Uterus (tissue), 4 donors: ENCODE results near the gene DIAPH3. TPM values are rescaled to one million over a fixed set of nuclear protein-coding genes. Genes with fewer than 3 reads are reported as not detected.

Experiments used
- DNase-seq, 2 donors: peaks; one replicate each; pipeline ENCODE4 v3.0.0-alpha.2; 2019 to 2020
- H3K27ac ChIP-seq, 2 donors: fragments of 200-600 bp; sonication (generic); 1 replicate in 1 of 2; 2 replicates in 1 of 2; pipeline ENCODE4 v1.5.1; 2016 to 2018
- H3K27me3 ChIP-seq, 2 donors: fragments of 200-600 bp; sonication (generic); one replicate each; pipeline ENCODE4 v1.5.1; 2018 to 2019; ENCODE audit warnings: control low read depth in 1 of 2
- H3K36me3 ChIP-seq, 2 donors: fragments of 200-600 bp; sonication (generic); one replicate each; pipeline ENCODE4 v1.5.1; 2019; ENCODE audit warnings: control low read depth in 1 of 2
- H3K4me1 ChIP-seq, 2 donors: fragments of 200-600 bp; sonication (generic); one replicate each; pipeline ENCODE4 v1.5.1; 2018 to 2019; ENCODE audit warnings: control low read depth in 1 of 2
- H3K4me3 ChIP-seq, 2 donors: fragments of 200-600 bp; sonication (generic); 1 replicate in 1 of 2; 2 replicates in 1 of 2; pipeline ENCODE4 v1.5.1; 2018 to 2019; ENCODE audit warnings: mild to moderate bottlenecking in 1 of 2
- H3K9me3 ChIP-seq, 2 donors: fragments of 200-600 bp; sonication (generic); one replicate each; pipeline ENCODE4 v1.5.1; 2019; ENCODE audit warnings: control low read depth in 1 of 2
- CTCF ChIP-seq, 4 experiments: fragments of 200-600 bp in 2 of 4; fragments of 450-650 bp in 2 of 4; sonication (generic) in 2 of 4; IDR thresholded peaks; one replicate each; pipeline ENCODE4 v1.5.1; 2016 to 2019; ENCODE audit warnings: antibody characterized with exemption in 4 of 4, mild to moderate bottlenecking in 2 of 4, moderate library complexity in 1 of 4
- POLR2A ChIP-seq, 2 donors: fragments of 450-650 bp; IDR thresholded peaks; one replicate each; pipeline ENCODE4 v1.6.1; 2016; ENCODE audit warnings: antibody characterized with exemption in 2 of 2, mild to moderate bottlenecking in 1 of 2, moderate library complexity in 1 of 2
- intact Hi-C: fragments of 100-400 bp; cut with DNase I; formaldehyde crosslinking; loops from one replicate; pipeline ENCODE4 v1.15.1; 2023; ENCODE audit warnings: low total_unique reads
- total RNA-seq, 4 donors: library from RNA; depleted of rRNA in 3 of 4; stranded (reverse); fragments of >200 nt in 3 of 4; gene quantifications; one replicate each; pipeline versions ENCODE4 v1.1.0 to v1.2.4, GENCODE V29; 2014 to 2023
- donor health status: DM: yes; HTN: yes; CAD: no.

Gene DIAPH3
- total RNA-seq, 4 donors from 2014 or later = 11.4 TPM; not detected in 3

DNA sequence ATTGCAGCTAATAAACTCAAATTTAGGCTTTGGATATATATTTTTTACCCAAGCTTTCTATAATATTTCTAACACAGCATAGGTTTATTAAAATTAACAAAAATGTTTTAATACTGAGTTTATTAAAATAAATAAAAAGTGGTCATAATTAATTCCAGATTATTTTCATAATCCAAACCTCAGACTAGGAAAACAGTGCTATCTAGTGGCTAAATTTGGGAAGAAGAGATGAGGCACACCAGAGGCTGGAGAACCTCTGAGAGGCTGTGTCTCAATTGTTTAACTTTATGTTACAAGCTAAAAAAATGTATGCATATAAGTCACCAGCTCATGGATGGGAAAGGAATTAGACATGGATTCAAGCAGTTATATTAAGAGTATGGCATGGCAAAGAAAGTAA lies 392.5 kb downstream of the DIAPH3 start:
- H3K4me3 ChIP-seq = no peak overlapping the region
- no peak overlapping the region for H3K27ac ChIP-seq
- intact Hi-C loops = no loop called here
- no peaks in the 10 kb centered on the region for H3K36me3 ChIP-seq
- H3K27me3 ChIP-seq = no peaks in the 10 kb centered on the region
- DNase-seq = no peak
- H3K4me1 ChIP-seq = no peaks in the 10 kb centered on the region
- TF ChIP-seq POLR2A (IDR thresholded peaks at IDR 0.05) = no peak
- TF ChIP-seq CTCF (IDR thresholded peaks at IDR 0.05) = peak in 1 of 4 experiments; percentile 19
- H3K9me3 ChIP-seq = no peaks in the 10 kb centered on the region

DNA sequence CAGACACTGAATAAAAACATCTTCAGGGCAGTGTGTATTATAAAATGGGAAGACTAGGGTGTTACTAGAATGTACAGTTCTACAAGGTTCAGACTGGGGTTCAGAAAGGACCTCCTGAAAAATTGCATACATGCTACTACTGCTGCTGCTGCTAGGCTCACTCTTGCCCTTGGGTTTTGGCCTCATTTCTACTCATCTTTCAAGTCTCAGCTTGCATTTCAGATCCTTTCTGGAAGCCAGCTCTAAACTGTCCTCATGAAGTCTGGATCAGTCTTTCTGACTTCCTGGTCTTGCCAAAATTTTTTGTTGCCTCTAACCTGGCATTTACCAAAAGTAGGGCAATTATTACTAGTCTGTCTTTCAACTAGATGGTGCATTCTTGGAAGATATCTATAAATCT lies 393.3 kb downstream of the DIAPH3 start:
- Histone ChIP-seq H3K27ac (no peak overlapping the region), H3K4me3 (no peak overlapping the region), H3K9me3 (no peaks in the 10 kb centered on the region), H3K36me3 (no peaks in the 10 kb centered on the region), H3K27me3 (no peaks in the 10 kb centered on the region), H3K4me1 (no peaks in the 10 kb centered on the region)
- TF ChIP-seq CTCF (IDR thresholded peaks at IDR 0.05) (no peak), POLR2A (IDR thresholded peaks at IDR 0.05) (no peak)
- no peak for DNase-seq
- intact Hi-C loops = no loop called here

DNA sequence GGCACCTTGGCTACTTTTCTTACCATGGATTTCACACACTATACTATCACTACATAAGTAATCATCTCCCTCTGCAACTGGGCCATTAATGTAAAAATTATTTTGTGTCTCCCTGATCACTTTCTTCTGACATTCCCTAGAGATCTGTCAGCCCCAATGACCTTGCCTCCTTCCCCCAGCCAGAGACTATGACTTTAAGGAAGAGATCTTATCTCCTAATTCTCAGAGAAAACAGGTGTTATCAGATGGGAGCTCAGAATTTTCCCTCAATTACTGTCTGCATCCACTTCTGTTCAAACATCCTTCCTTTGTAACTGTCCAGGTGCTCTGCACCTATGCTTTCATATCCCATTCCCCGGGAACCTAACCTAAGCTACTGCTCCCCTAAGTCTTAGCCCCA lies 397.5 kb downstream of the DIAPH3 start:
- no peak for TF ChIP-seq CTCF (IDR thresholded peaks at IDR 0.05)
- TF ChIP-seq POLR2A (IDR thresholded peaks at IDR 0.05) = no peak
- intact Hi-C loops = no loop called here
- no peak overlapping the region for H3K27ac ChIP-seq
- DNase-seq = no peak
- H3K4me3 ChIP-seq = no peak overlapping the region
- H3K4me1 ChIP-seq = no peaks in the 10 kb centered on the region
- H3K27me3 ChIP-seq = no peaks in the 10 kb centered on the region
- no peaks in the 10 kb centered on the region for H3K36me3 ChIP-seq
- no peaks in the 10 kb centered on the region for H3K9me3 ChIP-seq

- no peak overlapping the region for H3K27ac ChIP-seq
- no peak overlapping the region for H3K4me3 ChIP-seq
- H3K27me3 ChIP-seq = no peaks in the 10 kb centered on the region
- no peaks in the 10 kb centered on the region for H3K4me1 ChIP-seq
- intact Hi-C loops = no loop called here
- no peaks in the 10 kb centered on the region for H3K36me3 ChIP-seq
- TF ChIP-seq POLR2A (IDR thresholded peaks at IDR 0.05) = no peak
- TF ChIP-seq CTCF (IDR thresholded peaks at IDR 0.05) = no peak
- no peaks in the 10 kb centered on the region for H3K9me3 ChIP-seq
- no peak for DNase-seq
Measured at GRCh38 chr13:59755632-59756290, 408.0 kb downstream of the DIAPH3 start.

DNA sequence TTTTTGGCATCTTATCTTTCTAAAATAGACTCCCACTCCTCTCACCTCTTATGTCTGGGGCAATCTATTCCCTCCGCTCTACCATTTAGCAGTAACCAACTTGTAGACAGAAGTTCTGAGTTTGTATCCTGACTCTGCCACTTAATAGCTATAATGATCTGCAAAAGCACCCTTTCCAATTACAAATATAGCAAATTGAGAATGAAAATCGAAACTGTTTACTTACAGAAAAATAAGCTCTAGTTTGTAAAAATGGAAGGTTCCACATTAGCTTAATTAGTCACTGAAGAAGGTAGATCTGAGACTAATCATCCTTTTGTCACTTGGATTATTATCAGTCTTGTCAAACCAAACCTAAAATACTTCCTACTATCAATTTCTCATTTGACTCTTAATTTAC lies 409.3 kb downstream of the DIAPH3 start:
- H3K27ac ChIP-seq = no peak overlapping the region
- no peaks in the 10 kb centered on the region for H3K27me3 ChIP-seq
- H3K4me3 ChIP-seq = no peak overlapping the region
- DNase-seq = no peak
- intact Hi-C loops = no loop called here
- TF ChIP-seq POLR2A (IDR thresholded peaks at IDR 0.05) (no peak), CTCF (IDR thresholded peaks at IDR 0.05) (no peak)
- no peaks in the 10 kb centered on the region for H3K36me3 ChIP-seq
- H3K4me1 ChIP-seq = no peaks in the 10 kb centered on the region
- H3K9me3 ChIP-seq = no peaks in the 10 kb centered on the region
